ENCODE data around the gene ADGRV1.
"Not testable (repeated sequence)": the region's sequence is repeated elsewhere in the genome, so short reads cannot be mapped to it uniquely, and the experiment has no call there.

Gene ADGRV1

GRCh38 chr5:90830058-90830457 lies 271.5 kb downstream of the ADGRV1 start:
- DNase-seq, result no peak

- no peak for DNase-seq
These were observed 275.2 kb downstream of the ADGRV1 start for GRCh38 chr5:90833753-90834152.

GRCh38 chr5:90834711-90835110 lies 276.1 kb downstream of the ADGRV1 start:
- DNase-seq, result no peak

- peak; percentile 29 for DNase-seq
These were observed 284.8 kb downstream of the ADGRV1 start for GRCh38 chr5:90843443-90843842.

- no peak for DNase-seq
These were observed 286.3 kb downstream of the ADGRV1 start for GRCh38 chr5:90844931-90845330.

GRCh38 chr5:90845723-90846554 lies 287.3 kb downstream of the ADGRV1 start:
- no peak for DNase-seq

GRCh38 chr5:90847606-90848005 lies 289.0 kb downstream of the ADGRV1 start:
- DNase-seq, result not testable (repeated sequence)

- DNase-seq, result no peak
These were observed 291.3 kb downstream of the ADGRV1 start for GRCh38 chr5:90849939-90850338.

GRCh38 chr5:90852531-90852930 lies 293.9 kb downstream of the ADGRV1 start:
- DNase-seq, result no peak

- no peak for DNase-seq
These were observed 295.2 kb downstream of the ADGRV1 start for GRCh38 chr5:90853750-90854149.

- DNase-seq, result no peak
These were observed 295.6 kb downstream of the ADGRV1 start for GRCh38 chr5:90854169-90854568.

GRCh38 chr5:90855296-90856010 lies 296.9 kb downstream of the ADGRV1 start:
- no peak for DNase-seq

GRCh38 chr5:90861843-90862586 lies 303.4 kb downstream of the ADGRV1 start:
- DNase-seq, result peak; percentile 4

- no peak for DNase-seq
These were observed 306.6 kb downstream of the ADGRV1 start for GRCh38 chr5:90865180-90865579.

- DNase-seq, result peak; percentile 48
These were observed 307.7 kb downstream of the ADGRV1 start for GRCh38 chr5:90866333-90866732.

- DNase-seq, result peak; percentile 35
These were observed 308.5 kb downstream of the ADGRV1 start for GRCh38 chr5:90866915-90867731.

- DNase-seq, result no peak
These were observed 310.2 kb downstream of the ADGRV1 start for GRCh38 chr5:90868799-90869198.

- DNase-seq, result no peak
These were observed 312.9 kb downstream of the ADGRV1 start for GRCh38 chr5:90871391-90871991.

- DNase-seq, result peak; percentile 11
These were observed 314.5 kb downstream of the ADGRV1 start for GRCh38 chr5:90873033-90873517.

- DNase-seq, result no peak
These were observed 315.5 kb downstream of the ADGRV1 start for GRCh38 chr5:90874066-90874465.

- no peak for DNase-seq
These were observed 316.9 kb downstream of the ADGRV1 start for GRCh38 chr5:90875456-90875855.

- no peak for DNase-seq
These were observed 317.8 kb downstream of the ADGRV1 start for GRCh38 chr5:90876366-90876765.

Data from fibroblast of upper back skin (primary cell).